Smooth muscle cell of the brain vasculature (primary cell): ENCODE results near the gene WDPCP.
"Not testable (repeated sequence)": the region's sequence is repeated elsewhere in the genome, so short reads cannot be mapped to it uniquely, and the experiment has no call there.

Experiments used
- DNase-seq: peaks from one replicate; pipeline ENCODE4 v3.0.0-alpha.2; 2012; ENCODE audit warnings: low read depth, low spot score

Gene WDPCP

GRCh38 chr2:63463142-63463541 lies 125.1 kb downstream of the WDPCP start:
- no peak for DNase-seq

GRCh38 chr2:63446658-63447057 lies 141.6 kb downstream of the WDPCP start:
- DNase-seq = no peak

GRCh38 chr2:63444565-63445288 lies 143.6 kb downstream of the WDPCP start:
- DNase-seq = no peak

- no peak for DNase-seq
These were observed 147.7 kb downstream of the WDPCP start for GRCh38 chr2:63440612-63441011.

- no peak for DNase-seq
These were observed 150.1 kb downstream of the WDPCP start for GRCh38 chr2:63438181-63438580.

- DNase-seq = no peak
These were observed 151.8 kb downstream of the WDPCP start for GRCh38 chr2:63436488-63436887.

GRCh38 chr2:63435070-63435469 lies 153.2 kb downstream of the WDPCP start:
- no peak for DNase-seq

- DNase-seq = no peak
These were observed 154.0 kb downstream of the WDPCP start for GRCh38 chr2:63434024-63435001.

- DNase-seq = no peak
These were observed 155.9 kb downstream of the WDPCP start for GRCh38 chr2:63432373-63432772.

- DNase-seq = no peak
These were observed 162.7 kb downstream of the WDPCP start for GRCh38 chr2:63425606-63426005.

- no peak for DNase-seq
These were observed 163.2 kb downstream of the WDPCP start for GRCh38 chr2:63425079-63425416.

- no peak for DNase-seq
These were observed 163.8 kb downstream of the WDPCP start for GRCh38 chr2:63424329-63425078.

- no peak for DNase-seq
These were observed 165.7 kb downstream of the WDPCP start for GRCh38 chr2:63422556-63422955.

- no peak for DNase-seq
These were observed 179.7 kb downstream of the WDPCP start for GRCh38 chr2:63408530-63408929.

GRCh38 chr2:63406641-63407040 lies 181.6 kb downstream of the WDPCP start:
- DNase-seq = no peak

GRCh38 chr2:63403820-63404219 lies 184.5 kb downstream of the WDPCP start:
- DNase-seq = no peak

- not testable (repeated sequence) for DNase-seq
These were observed 185.4 kb downstream of the WDPCP start for GRCh38 chr2:63402889-63403288.

- DNase-seq = no peak
These were observed 189.1 kb downstream of the WDPCP start for GRCh38 chr2:63399156-63399555.

GRCh38 chr2:63379451-63379850 lies 208.8 kb downstream of the WDPCP start:
- DNase-seq = no peak

GRCh38 chr2:63378589-63378988 lies 209.7 kb downstream of the WDPCP start:
- DNase-seq = no peak

- no peak for DNase-seq
These were observed 213.9 kb downstream of the WDPCP start for GRCh38 chr2:63374341-63374740.

- no peak for DNase-seq
These were observed 215.7 kb downstream of the WDPCP start for GRCh38 chr2:63372549-63372948.
